Prostate gland (tissue), 2 donors: Measurements from ENCODE around the gene ABTB2. TPM values are rescaled to one million over a fixed set of nuclear protein-coding genes. Genes with fewer than 3 reads are reported as not detected.

Source experiments
- DNase-seq: peaks from one replicate; pipeline ENCODE4 v3.0.0-alpha.2; 2019; ENCODE audit warnings: low spot score
- H3K27ac ChIP-seq, 2 donors: fragments of 200-600 bp; sonication (generic); 2 replicates each; pipeline ENCODE4 v1.5.1; 2017 to 2019
- H3K27me3 ChIP-seq: fragments of 200-600 bp; sonication (generic); replicated peaks from 2 replicates; pipeline ENCODE4 v1.5.1; 2019; ENCODE audit not compliant: insufficient read depth
- H3K36me3 ChIP-seq, 2 donors: fragments of 200-600 bp; sonication (generic); 1 replicate in 1 of 2; 2 replicates in 1 of 2; pipeline versions ENCODE4 v1.5.1 to v1.8.1; 2017 to 2019
- H3K4me1 ChIP-seq: fragments of 200-600 bp; sonication (generic); replicated peaks from 2 replicates; pipeline ENCODE4 v1.5.1; 2019
- H3K4me3 ChIP-seq, 2 donors: fragments of 200-600 bp; sonication (generic); 2 replicates each; pipeline ENCODE4 v1.5.1; 2017 to 2019
- H3K9me3 ChIP-seq: fragments of 200-600 bp; sonication (generic); 2 replicates; pipeline ENCODE4 v1.5.1; 2017
- CTCF ChIP-seq, 4 experiments: fragments of 200-600 bp in 2 of 4; fragments of 450-650 bp in 2 of 4; sonication (generic) in 2 of 4; IDR thresholded peaks; 1 replicate in 3 of 4; 2 replicates in 1 of 4; pipeline ENCODE4 v1.5.1; 2016 to 2019; ENCODE audit warnings: antibody characterized with exemption in 4 of 4, mild to moderate bottlenecking in 2 of 4, moderate library complexity in 2 of 4
- POLR2A ChIP-seq: fragments of 450-650 bp; IDR thresholded peaks from one replicate; pipeline ENCODE4 v1.6.1; 2016; ENCODE audit warnings: antibody characterized with exemption, mild to moderate bottlenecking
- POLR2AphosphoS5 ChIP-seq: sonication (generic); formaldehyde crosslinking; IDR thresholded peaks from one replicate; pipeline ENCODE4 v1.6.1; 2017; ENCODE audit warnings: antibody characterized with exemption
- WGBS: methylation state at CpG from one replicate; pipeline ENCODE4 v1.1.5; 2018; 5-methylcytosine and 5-hydroxymethylcytosine counted together
- intact Hi-C: fragments of 100-400 bp; cut with DNase I; formaldehyde crosslinking; loops from one replicate; pipeline ENCODE4 v1.14.2; 2022
- total RNA-seq, 2 donors: library from RNA; depleted of rRNA; stranded (reverse); fragments of >200 nt; gene quantifications; one replicate each; pipeline ENCODE4 v1.1.0, GENCODE V29; 2016

ABTB2 gene
- total RNA-seq, 2 donors from 2014 or later = 3.0 to 13.7 TPM

GRCh38 chr11:34351687-34352469 lies 5.9 kb downstream of the ABTB2 start:
- Histone ChIP-seq H3K4me1 (peaks cover 5% of the 10 kb centered on the region), H3K4me3 (no peak overlapping the region), H3K27me3 (no peaks in the 10 kb centered on the region), H3K9me3 (no peaks in the 10 kb centered on the region), H3K27ac (no peak overlapping the region), H3K36me3 (no peaks in the 10 kb centered on the region)
- intact Hi-C loops = loop anchor here (10.0 kb wide), 1 partner anchor 543 kb away; no protein-coding TSS in a partner anchor
- WGBS = 93% methylated on average over 4 of the region's 4 CpGs
- no peak for TF ChIP-seq CTCF (IDR thresholded peaks at IDR 0.05)
- TF ChIP-seq POLR2AphosphoS5 = no peak
- TF ChIP-seq POLR2A = no peak
- no peak for DNase-seq

DNA sequence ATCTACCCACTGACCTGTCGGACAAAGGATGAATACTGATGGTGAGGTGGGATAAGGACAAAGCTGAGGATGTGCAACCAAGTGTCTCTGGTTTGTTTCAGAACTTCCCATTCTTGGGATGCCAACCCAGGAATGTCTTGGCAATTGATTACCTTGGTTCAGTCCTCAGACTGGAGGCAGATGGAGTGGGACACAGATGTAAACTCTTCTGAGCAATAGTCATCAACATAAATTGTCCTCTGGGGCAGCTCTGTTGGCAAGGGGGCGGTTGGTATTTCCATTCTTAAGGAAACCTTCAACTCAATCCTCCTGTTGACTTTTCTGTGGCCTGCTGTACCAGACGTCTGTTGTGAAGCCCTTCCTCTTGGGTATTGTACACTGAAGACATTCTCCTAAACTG lies 6.8 kb downstream of the ABTB2 start:
- Histone ChIP-seq H3K4me3 (no peak overlapping the region), H3K9me3 (no peaks in the 10 kb centered on the region), H3K27ac (no peak overlapping the region), H3K4me1 (no peaks in the 10 kb centered on the region), H3K36me3 (no peaks in the 10 kb centered on the region), H3K27me3 (no peaks in the 10 kb centered on the region)
- DNase-seq = no peak
- WGBS = 91% methylated on average over 3 of the region's 3 CpGs
- TF ChIP-seq CTCF (IDR thresholded peaks at IDR 0.05) = no peak
- TF ChIP-seq POLR2AphosphoS5 = no peak
- TF ChIP-seq POLR2A = no peak
- intact Hi-C loops = loop anchor here (10.0 kb wide), 1 partner anchor 544 kb away; no protein-coding TSS in a partner anchor

- no peak for DNase-seq
- H3K36me3 ChIP-seq = no peaks in the 10 kb centered on the region
- no peaks in the 10 kb centered on the region for H3K9me3 ChIP-seq
- H3K4me3 ChIP-seq = no peak overlapping the region
- H3K27ac ChIP-seq = no peak overlapping the region
- TF ChIP-seq POLR2AphosphoS5 = no peak
- no peak for TF ChIP-seq POLR2A
- TF ChIP-seq CTCF (IDR thresholded peaks at IDR 0.05) = no peak
- no peaks in the 10 kb centered on the region for H3K4me1 ChIP-seq
- 75% methylated on average over 6 of the region's 6 CpGs for WGBS
- intact Hi-C loops = loop anchor here (5.0 to 10.0 kb wide), 2 partner anchors 38 to 545 kb away; no protein-coding TSS in a partner anchor
- no peaks in the 10 kb centered on the region for H3K27me3 ChIP-seq
Observed at GRCh38 chr11:34349882-34350281, 7.9 kb downstream of the ABTB2 start.

DNA sequence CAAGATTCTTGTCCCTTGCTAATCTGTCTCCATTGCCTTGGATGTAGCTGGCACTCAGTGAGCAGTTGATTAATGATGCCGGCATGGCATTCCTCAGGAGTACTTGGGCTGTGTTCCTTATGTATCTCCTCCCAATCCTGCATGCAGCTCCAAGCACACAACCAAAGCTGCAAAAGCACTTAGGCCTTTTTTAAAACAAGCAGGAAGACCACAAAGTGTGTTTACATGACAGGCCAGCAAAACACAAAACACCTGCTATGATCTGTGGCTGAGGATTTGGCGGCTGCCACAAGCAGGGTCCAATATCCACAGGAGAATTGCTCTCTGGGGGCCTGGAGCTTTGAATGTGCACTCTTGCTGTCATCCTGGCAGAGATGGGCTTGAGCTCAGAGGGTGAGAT lies 8.9 kb downstream of the ABTB2 start:
- H3K4me3 ChIP-seq = no peak overlapping the region
- no peak for TF ChIP-seq CTCF (IDR thresholded peaks at IDR 0.05)
- TF ChIP-seq POLR2AphosphoS5 = no peak
- no peak for TF ChIP-seq POLR2A
- H3K27ac ChIP-seq = no peak overlapping the region
- no peaks in the 10 kb centered on the region for H3K4me1 ChIP-seq
- intact Hi-C loops = loop anchor here (5.0 kb wide), 1 partner anchor 37 kb away; no protein-coding TSS in a partner anchor
- no peaks in the 10 kb centered on the region for H3K27me3 ChIP-seq
- DNase-seq = no peak
- H3K36me3 ChIP-seq = no peaks in the 10 kb centered on the region
- WGBS = 60% methylated on average over 2 of the region's 2 CpGs
- no peaks in the 10 kb centered on the region for H3K9me3 ChIP-seq

DNA sequence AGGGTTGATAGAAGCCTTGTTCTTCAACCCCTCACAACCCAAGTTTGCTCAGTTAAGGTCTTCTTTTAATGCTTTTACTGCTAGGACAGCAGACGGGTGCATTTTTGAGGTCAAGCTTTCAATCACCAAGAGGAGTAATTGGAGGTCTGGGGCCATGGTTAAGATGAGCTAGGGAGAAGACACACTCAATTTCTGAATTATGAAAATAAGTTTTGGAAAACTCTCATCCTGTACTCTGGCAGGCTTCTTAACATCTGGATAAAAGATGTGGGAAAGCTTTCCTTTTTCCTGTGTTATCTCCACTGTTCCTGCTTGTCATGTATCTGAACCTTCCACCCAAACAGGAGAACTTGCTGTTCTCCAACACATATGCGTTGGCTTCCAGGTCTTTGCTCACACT lies 9.7 kb downstream of the ABTB2 start:
- no peaks in the 10 kb centered on the region for H3K9me3 ChIP-seq
- intact Hi-C loops = loop anchor here (5.0 kb wide), 1 partner anchor 36 kb away; no protein-coding TSS in a partner anchor
- H3K4me3 ChIP-seq = no peak overlapping the region
- 81% methylated on average over 2 of the region's 2 CpGs for WGBS
- DNase-seq = no peak
- H3K4me1 ChIP-seq = no peaks in the 10 kb centered on the region
- TF ChIP-seq CTCF (IDR thresholded peaks at IDR 0.05) (no peak), POLR2AphosphoS5 (no peak), POLR2A (no peak)
- H3K36me3 ChIP-seq = no peaks in the 10 kb centered on the region
- no peaks in the 10 kb centered on the region for H3K27me3 ChIP-seq
- no peak overlapping the region for H3K27ac ChIP-seq
